Stomach (tissue), 4 donors: Measurements from ENCODE around the gene C22orf23.

ENCODE experiments used
- CTCF ChIP-seq, 7 experiments: fragments of 450-650 bp in 4 of 7; fragments of 200-600 bp in 3 of 7; sonication (generic) in 3 of 7; IDR thresholded peaks; one replicate each; pipeline ENCODE4 v1.5.1; 2016 to 2019; ENCODE audit warnings: antibody characterized with exemption in 7 of 7, control low read depth in 2 of 7, mild to moderate bottlenecking in 1 of 7
- EP300 ChIP-seq: sonication (generic); formaldehyde crosslinking; IDR thresholded peaks from one replicate; pipeline ENCODE4 v1.6.1; 2017; ENCODE audit warnings: antibody characterized with exemption
- POLR2A ChIP-seq, 4 donors: fragments of 450-650 bp; IDR thresholded peaks; one replicate each; pipeline ENCODE4 v1.6.1; 2016; ENCODE audit warnings: antibody characterized with exemption in 4 of 4, control low read depth in 2 of 4, mild to moderate bottlenecking in 1 of 4, moderate library complexity in 1 of 4
- POLR2AphosphoS5 ChIP-seq, 3 donors: sonication (generic); formaldehyde crosslinking; IDR thresholded peaks; one replicate each; pipeline ENCODE4 v1.6.1; 2016; ENCODE audit warnings: antibody characterized with exemption in 3 of 3

- no peak for TF ChIP-seq CTCF (IDR thresholded peaks at IDR 0.05)
- no peak for TF ChIP-seq POLR2AphosphoS5 (IDR thresholded peaks at IDR 0.05)
- TF ChIP-seq POLR2A (IDR thresholded peaks at IDR 0.05), result no peak
- TF ChIP-seq EP300, result no peak
These were observed 28.1 kb downstream of the C22orf23 start for GRCh38 chr22:37925330-37925729.
